Germinal center (tissue), 1 donor: Measurements from ENCODE around the gene LSM4.
"Not testable (repeated sequence)": the region's sequence is repeated elsewhere in the genome, so short reads cannot be mapped to it uniquely, and the experiment has no call there.

Experiments used
- DNase-seq: peaks from one replicate; pipeline ENCODE4 v3.0.0; 2012; ENCODE audit warnings: mixed read lengths, low spot score

LSM4 gene

DNA sequence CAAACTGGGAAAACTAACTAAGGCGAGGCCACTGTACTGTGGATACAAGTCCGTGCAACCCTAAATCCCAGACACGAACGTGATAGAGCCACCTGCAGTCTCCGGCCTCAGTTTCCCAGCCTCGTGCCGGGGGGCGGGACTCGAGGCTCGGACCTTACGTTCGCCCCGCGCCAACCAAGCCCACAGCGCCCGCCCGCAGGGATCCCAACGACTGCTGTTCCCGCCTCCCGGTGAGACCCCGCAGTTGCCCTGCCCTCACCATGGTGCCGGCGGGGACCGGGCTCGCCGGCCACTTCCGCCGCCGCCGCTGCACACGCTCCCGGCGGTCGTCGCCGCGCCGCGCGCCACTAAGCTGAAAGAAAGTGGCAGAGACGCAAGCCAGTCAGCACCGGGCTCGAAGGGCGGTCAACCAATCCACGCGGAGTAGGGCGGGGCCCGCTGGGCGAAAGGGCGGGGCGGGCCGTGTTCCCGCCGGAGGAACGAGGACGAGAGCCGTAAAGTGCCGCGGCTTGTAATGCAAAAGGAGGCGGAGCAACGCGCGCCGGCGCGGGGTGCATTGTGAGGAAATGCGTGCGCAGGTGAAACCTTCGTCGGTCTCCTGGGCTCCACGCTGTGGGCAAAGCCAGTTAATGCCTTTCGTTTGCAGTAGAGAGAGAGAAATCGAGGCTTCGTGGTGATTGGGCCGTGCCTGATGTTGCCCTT lies at the start of gene LSM4:
Gene LSM4 (minus strand): TSS at position 318 of the 702 bp plus-strand sequence. CDS start 56 bp downstream, at position 262.
- peak; percentile 99 for DNase-seq

DNA sequence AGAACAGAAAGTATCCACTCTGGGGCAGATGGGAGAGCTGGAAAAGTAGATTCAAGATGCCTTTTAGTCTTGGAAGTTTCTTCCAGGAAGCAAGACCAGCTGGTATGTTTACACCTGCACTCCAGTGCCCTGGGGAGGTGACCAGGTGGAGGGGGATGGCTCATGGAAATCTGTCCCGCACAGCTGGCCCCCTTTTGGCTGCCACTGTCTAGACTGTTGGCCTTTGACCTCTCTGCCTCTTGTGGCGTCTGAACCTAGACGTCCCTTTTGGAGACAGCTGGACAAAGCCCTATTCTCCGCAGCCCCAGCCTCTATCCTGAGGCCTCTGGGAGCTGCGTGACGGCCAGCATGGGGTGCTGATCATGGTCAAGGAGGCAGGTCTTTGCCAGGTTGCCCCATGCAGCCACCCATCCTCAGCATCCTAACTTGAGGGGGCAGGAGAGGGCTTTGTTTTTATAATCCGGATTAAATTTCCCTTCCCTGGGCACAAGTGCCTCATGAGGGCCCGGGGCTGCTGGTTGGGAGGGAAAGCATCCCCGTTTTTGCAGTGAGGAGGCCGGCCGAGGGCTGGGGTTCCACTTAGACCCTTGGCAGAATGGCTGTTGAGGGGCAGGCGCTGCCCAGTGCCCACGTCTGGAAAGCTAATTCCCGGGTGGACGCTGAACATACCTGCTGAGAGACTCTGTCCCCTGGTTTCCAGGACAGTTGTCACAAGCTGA lies 45.8 kb upstream of the LSM4 start:
- DNase-seq = no peak

DNA sequence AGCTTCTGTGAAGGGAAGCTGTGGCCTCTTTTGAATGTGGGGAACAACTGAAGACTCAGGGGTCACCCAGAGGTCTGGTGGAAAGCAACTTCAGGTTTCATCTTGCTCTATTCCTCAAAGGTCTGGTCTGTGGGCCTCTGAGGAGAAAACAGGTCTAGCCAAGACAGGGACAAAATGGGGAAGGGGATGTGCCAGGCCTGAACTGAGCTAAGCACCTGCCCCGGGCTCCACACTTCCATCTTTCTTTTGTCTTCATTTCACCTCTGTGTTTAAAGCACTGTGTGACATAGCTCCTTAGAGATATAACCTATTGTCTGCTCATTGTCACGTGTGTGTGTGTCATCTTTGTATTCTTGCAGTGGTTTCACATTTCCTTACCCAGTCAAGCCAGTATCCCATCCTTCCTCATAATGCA lies 43.2 kb upstream of the LSM4 start:
- DNase-seq = no peak

DNA sequence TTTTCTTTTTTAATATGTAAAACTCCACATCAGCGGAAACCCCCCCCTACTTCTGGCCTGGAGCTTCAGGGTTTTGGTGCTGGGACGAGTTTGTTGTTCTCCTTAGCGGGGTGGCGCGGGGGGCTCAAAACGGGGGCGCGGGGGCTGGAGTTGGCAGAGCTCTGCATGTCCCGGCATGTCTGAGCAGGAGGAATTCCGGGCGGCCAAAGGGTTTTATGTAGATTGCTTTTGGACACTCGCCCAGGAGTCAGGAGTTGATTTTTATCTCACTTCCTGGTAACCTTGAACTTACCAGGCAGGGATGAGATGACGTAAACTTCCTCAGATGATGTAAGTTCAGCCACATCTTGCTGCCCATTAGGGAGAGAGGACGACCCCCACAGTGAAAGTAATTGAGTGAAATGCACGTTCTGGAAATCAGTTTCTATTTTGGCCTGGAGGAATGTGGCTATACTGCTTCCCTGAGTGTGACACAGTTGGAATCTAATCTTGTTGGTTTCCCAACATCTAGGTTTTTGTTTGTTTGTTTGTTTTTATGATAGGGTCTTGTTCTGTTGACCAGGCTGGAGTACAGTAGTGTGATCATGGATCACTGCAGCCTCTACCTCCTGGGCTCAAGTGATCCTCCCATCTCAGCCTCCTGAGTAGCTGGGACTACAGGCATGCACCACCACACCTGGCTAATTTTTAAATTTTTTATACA lies 42.1 kb upstream of the LSM4 start:
- no peak for DNase-seq

DNA sequence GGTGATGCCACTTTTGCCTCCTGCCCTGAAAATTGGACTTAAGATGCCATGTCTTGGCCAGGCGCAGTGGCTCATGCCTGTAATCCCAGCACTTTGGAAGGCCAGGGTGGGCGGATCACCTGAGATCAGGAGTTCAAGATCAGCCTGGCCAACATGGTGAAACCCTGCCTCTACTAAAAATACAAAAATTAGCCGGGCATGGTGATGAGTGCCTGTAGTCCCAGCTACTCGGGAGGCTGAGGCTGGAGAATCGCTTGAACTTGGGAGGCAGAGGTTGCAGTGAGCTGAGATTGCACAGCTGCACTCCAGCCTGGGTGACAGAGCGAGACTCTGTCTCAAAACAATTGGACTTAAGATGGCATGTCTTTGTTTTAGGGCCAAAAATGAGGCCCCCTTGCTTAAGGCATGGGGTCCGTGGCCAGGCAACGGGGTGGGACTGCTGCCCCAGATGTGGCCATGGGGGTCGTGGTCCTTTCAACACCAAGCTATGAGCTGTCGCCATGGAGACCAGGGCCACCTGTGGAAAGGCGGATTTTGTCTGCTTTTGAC lies 41.5 kb upstream of the LSM4 start:
- DNase-seq = not testable (repeated sequence)

DNA sequence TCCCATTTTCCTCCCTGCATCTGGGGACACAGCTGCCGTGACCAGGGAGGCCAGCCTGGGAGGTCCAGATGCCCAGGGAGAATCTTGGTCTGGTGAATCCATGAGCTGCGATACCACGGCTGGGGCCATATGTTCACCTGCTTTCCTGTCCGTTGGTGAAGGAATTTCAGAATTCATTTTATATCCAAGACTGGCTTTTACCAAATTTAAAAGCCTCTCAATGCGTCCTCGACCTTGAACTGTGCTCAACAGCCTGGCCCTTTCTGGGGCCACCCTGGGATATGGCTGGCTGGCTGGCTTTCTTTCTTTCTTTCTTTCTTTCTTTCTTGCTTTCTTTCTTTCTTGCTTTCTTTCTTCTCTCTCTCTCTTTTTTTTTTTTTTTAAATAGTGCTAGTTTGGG lies 40.9 kb upstream of the LSM4 start:
- DNase-seq = no peak

DNA sequence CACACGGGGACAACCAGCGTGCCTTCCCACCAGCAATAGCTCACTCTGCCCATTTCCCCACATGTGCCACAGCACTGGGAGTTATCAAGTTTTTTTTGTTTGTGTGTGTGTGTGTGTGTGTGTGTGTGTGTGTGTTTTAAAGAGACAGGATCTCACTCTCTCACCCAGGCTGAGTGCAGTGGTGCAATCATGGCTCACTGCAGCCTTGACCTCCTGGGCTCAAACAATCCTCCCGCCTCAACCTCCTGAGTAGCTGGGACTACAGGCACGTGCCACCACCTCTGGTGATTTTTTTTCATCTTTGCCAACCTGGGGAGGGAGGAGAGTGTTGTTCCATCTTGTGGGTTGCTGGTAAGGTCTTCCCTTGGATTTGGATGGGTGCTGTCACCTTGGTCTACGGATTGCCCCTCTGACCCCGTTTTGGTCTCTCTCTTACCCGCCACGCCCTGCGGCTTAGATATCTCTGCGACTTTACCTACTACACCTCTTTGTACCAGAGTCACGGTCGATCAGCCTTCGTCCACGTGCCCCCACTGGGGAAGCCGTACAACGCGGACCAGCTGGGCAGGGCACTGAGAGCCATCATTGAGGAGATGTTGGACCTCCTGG lies 40.2 kb upstream of the LSM4 start:
- DNase-seq = no peak

DNA sequence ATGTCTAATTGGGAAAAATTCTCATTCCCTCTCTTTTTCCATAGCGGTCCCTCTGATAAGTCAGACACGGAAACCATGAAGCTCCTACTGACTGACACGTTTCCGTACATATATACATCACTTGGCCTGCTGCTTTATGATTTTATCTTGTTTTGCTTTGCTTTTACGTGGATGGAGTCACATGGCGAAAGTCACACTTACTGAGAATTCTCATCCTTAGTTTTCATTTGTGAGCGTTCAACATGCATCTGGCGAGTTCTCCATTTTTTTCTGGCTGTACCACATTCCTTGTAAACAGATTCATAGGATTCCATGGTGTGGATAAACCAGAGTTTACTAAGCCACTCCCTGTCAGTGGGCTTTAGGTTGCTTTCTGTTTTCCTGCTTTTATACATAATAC lies 38.8 kb upstream of the LSM4 start:
- DNase-seq = no peak

DNA sequence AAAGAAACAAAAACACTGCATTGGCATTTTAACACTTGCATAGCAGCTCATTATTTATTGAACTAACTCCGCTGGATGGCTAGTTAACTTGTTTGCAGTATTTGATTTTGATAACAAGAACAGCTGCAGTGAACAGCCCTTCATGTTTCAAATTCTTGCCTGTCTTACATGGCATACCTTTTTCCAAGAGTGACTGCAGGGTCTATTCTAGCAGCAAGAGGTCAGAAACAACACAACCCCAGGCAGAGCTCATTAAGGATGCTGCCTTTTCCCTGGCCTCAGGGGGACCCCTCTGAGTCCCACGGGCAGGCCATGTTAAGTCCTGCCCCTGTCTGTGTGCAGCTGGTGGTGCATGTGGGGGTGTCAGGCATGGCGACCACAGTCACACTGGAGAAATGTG lies 34.2 kb upstream of the LSM4 start:
- no peak for DNase-seq

DNA sequence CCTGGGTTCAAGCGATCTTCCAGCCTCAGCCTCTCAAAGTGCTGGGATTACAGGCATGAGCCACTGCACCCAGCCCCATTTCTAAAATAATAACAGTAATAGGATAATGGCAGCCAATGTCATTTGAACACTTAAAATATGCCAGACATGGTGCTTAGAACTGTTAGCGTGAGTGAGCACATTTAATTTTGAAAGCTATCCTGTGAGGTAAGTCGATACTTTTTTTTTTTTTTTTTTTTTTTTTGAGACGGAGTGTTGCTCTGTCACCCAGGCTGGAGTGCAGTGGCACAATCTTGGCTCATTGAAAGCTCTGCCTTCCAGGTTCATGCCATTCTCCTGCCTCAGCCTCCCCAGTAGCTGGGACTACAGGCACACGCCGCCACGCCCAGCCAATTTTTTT lies 31.9 kb upstream of the LSM4 start:
- not testable (repeated sequence) for DNase-seq

DNA sequence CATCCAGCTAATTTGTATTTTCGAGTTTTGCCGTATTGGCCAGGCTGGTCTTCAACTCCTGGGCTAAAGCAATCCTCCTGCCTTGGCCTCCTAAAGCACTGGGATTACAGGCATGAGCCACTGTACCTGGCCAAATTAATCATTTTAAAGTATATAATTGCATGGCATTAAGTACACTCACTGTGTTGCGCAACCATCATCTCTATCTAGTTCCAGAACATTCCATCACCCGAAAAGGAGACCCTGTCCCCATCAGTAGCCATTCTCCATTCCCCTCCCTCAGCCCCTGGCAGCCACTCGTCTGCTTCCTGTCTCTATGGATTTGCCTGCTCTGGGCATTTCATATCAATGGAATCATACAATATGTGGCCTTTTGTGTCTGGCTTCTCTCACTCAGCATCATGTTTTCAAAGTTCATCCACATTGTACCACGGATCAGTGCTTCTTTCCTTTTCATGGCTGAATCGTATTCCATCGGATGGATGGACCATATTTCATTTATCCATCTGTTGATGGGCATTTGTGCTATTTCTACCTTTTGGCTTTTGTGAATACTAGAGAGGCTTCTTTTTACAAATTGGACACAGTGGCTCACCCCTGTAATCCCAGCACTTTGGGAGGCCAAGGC lies 30.6 kb upstream of the LSM4 start:
- no peak for DNase-seq

DNA sequence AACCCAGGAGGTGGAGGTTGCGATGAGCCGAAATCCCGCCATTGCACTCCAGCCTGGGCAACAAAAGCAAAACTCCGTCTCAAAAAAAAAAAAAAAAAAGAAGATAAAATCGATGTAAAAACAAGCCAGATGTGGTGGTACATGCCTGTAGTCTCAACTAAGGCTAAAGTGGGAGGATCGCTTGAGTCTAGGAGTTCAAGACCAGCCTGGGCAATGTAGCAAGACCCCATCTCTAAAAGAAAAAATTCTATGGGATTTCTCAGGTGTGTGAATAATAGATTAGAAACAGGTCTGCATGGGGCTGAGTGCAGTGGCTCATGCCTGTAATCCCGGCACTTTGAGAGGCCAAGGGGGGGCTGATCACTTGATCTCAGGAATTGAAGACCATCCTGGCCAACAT lies 28.7 kb upstream of the LSM4 start:
- DNase-seq = no peak

DNA sequence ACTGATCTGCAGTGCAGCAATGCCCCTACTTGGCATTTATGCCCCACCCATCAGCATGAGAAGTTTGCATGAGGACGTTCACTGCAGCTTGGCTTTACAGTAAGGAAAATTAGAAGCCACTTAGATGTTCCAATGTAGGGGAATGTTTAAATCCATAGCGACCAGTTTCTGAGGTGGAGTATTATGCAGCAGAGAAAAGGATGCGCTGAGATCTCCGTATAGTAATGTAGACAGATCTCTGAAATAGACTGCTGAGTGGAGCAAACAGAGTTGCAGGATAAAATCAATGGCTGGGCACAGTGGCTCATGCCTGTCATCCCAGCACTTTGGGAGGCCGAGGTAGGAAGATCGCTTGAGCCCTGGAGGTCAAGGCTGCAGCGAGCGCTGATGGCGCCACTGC lies 27.6 kb upstream of the LSM4 start:
- no peak for DNase-seq

DNA sequence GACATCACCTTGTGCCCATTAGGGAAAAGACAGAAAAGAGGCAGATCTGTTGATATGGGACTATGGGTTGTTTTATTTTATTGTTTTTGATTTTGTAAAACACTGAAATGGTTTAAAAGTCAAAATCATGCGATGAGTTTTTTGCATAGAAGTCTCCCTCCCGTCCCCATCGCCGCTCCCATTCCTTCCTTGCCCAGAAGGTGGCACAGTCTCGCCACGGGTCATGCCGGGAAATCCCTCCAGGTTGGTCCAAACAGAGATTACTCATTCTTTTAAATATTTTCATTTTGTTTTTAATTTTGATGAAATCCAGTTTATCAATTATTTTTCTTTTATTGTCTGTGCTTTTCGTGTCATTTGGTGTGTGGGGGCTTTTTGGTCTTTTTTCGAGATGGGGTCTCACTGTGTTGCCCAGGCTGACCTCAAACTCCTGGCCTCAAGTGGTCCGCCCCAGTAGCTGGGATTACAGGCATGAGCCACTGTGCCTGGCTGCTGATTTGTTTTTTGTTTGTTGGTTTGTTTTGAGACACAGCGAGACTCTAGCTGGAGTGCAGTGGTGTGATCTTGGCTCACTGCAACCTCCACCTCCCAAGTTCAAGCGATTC lies 26.8 kb upstream of the LSM4 start:
- no peak for DNase-seq

DNA sequence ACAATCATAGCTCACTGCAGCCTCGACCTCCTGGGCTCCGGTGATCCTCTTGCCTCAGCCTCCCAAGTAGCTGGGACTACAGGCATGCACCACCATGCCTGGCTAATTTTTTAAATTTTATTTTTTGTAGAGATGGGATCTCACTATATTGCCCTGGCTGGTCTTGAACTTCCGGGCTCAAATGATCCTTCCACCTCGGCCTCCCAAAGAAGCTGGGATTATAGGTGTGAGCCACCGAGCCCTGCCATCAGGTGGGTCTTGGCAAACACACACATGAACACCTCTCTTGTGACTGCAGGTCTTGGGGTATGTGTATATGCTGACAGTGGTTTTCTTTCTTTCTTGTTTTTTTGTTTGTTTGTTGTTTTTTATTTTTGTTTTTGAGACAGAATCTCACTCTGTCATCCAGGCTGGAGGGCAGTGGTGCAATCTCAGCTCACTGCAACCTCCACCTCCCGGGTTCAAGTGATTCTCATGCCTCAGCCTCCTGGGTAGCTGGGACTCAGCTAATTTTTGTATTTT lies 26.0 kb upstream of the LSM4 start:
- not testable (repeated sequence) for DNase-seq

DNA sequence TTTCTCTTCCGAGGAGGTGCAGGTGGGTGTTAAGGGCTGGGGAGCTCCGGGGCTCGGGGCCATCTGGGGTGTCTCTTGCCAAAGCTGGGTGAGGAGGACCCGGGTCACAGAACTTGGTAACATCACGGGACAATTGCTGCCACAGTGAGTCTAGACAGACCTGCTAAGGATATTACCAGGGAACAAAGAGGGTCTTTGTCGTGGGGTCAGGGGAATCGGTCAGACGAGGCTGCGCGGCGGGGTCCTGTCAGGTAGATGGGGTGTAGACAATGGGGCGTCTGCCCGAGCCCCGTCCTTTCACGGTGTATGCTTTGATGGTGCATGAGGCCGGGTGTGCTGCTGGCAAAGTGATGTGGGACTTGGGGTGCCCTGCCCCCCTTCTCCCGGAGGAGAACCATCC lies 25.3 kb upstream of the LSM4 start:
- DNase-seq = no peak

DNA sequence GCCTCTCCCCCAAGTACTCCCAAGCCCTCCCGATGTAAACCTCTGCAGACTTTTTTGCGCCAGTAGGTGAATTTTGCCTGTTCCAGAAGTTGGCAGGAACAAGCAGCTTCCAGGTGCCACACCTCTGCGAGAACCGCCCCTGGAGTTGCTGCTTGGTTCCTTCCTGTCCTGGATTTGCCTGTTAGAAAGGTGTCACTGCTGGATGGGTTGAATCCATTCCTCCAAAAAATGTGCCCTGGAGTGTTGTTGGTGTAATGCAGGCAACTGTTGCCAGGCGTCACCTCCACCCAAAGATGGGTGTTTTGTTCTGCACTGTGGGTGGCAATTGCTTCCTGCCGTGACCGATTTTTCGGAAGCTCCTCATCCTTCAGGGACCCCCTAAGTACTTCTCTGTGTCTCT lies 23.2 kb upstream of the LSM4 start:
- DNase-seq = no peak

DNA sequence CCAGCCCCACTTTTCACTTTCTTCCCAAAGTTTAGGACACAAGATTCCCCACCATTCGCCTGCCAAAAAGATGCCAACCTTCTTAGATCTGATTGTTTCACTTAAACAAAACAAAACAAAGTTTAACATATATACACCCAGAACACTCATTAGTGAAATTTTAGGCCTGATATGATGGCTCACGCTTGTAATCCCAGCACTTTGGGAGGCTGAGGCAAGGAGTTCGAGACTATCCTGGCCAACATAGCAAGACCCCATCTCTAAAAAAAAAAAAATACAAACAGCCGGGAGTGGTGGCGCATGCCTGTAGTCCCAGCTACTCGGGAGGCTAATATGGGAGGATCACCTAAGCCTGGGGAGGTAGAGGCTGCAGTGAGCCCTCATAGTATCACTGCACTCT lies 22.4 kb upstream of the LSM4 start:
- DNase-seq = no peak

DNA sequence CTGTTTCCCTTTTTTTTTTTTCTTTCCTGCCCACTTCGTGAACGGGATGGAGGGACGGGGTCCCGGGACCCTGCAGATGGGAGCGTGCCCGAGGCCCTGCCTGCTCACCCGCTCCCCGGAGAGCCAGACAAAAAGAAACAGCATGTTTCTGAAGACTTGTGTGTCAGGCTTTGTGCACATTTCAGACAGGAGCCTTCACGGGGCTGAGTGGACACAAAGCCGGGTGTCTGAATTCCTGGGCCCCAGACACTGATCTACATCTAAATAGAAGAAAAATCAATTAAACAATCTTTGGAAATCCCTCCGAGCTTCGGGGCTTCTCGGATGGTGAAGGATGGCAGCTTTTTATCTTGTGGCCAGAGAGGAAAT lies 21.7 kb upstream of the LSM4 start:
- DNase-seq = no peak

DNA sequence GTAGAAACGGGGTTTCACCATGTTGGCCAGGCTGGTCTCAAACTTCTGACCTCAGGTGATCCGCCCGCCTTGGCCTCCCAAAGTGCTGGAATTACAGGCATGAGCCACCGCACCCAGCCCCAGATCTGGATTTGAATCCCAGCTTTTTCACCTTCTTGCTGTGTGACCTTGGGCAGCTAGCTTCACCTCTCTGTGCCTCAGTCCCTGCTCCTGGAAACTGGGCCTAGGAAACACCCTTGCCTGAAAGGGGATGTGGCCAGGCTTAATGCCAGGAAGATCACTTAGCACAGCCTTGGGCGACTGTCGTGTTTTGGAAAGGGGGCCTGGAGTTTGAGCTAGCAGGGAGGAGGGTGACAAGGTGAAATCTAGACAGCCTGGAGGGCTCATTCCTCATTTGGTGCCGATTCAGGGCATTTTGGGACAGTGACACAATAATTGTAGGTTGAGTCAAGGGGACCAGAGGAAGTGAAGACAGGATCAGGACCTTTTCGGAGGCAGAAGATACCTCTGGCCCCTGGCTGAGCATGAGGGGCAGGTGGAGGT lies 19.3 kb upstream of the LSM4 start:
- DNase-seq = no peak
